Measurements from ENCODE around the gene PSENEN. TPM values are rescaled to one million over a fixed set of nuclear protein-coding genes. Genes with fewer than 3 reads are reported as not detected.

The PSENEN gene
- total RNA-seq, 1 experiment from 2014 or later = 69.7 TPM

DNA sequence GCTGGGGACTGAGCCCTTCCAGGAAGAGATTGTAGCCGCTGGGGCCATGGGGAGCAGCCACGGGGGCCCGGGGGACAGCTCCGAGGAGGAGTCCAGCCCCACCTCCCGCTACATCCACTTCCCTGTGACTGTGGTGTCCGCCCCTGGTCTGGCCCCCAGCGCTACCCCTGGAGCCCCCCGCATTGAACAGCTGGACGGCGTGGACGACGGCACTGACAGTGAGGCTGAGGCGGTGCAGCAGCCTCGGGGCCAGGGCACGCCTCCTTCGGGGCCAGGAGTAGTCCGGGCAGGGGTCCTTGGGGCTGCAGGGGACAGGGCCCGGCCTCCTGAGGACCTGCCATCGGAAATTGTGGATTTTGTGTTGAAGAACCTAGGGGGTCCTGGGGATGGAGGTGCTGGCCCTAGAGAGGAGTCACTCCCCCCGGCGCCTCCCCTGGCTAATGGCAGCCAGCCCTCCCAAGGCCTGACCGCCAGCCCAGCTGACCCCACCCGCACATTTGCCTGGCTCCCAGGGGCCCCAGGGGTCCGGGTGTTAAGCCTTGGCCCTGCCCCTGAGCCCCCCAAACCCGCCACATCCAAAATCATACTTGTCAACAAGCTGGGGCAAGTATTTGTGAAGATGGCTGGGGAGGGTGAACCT lies 12.8 kb upstream of the PSENEN start:
- H2AFZ ChIP-seq (ENCODE audit: low read length) = no peak overlapping the region
- peaks cover 56 to 81% (median 77%) of the 10 kb centered on the region in 3 experiments for H3K36me3 Mint-ChIP-seq (ENCODE audit: insufficient read depth in 1 of 3, low read depth in 3 of 3)

More for the DNA sequence above, 12.8 kb upstream of the PSENEN start:
- no peaks in the 10 kb centered on the region for H3K9me3 Mint-ChIP-seq
- H4K20me1 ChIP-seq (ENCODE audit: control insufficient read depth, insufficient read depth, insufficient read length) = no peaks in the 10 kb centered on the region
- no peaks in the 10 kb centered on the region for H3K27me3 ChIP-seq (ENCODE audit: insufficient read depth, low read length)
- H4K5ac ChIP-seq (ENCODE audit: insufficient read length, low read depth, low read length) = no peak overlapping the region
- no peak overlapping the region for H2BK120ac ChIP-seq (ENCODE audit: low read depth, low read length, poor library complexity, severe bottlenecking)
- no peaks in the 10 kb centered on the region for H3K4me1 ChIP-seq (ENCODE audit: insufficient read depth, low read length)
- no peak overlapping the region for H3K14ac ChIP-seq (ENCODE audit: insufficient read depth, low read length)
- DNase-seq = no peak
- no peak overlapping the region for H3K9ac ChIP-seq (ENCODE audit: extremely low read depth, insufficient read length, low read length)
- H3K23me2 ChIP-seq (ENCODE audit: insufficient read length, low read depth, low read length, poor library complexity, severe bottlenecking) = no peaks in the 10 kb centered on the region
- no peak overlapping the region for H2BK15ac ChIP-seq (ENCODE audit: low read depth, low read length)
- H4K91ac ChIP-seq (ENCODE audit: insufficient read length, low read depth, low read length) = no peak overlapping the region
- no peak overlapping the region for H3T11ph ChIP-seq (ENCODE audit: low read length)
- H3K4me2 ChIP-seq (ENCODE audit: insufficient read depth, insufficient read length, low read length) = no peak overlapping the region
- TF ChIP-seq, protein P1, sequence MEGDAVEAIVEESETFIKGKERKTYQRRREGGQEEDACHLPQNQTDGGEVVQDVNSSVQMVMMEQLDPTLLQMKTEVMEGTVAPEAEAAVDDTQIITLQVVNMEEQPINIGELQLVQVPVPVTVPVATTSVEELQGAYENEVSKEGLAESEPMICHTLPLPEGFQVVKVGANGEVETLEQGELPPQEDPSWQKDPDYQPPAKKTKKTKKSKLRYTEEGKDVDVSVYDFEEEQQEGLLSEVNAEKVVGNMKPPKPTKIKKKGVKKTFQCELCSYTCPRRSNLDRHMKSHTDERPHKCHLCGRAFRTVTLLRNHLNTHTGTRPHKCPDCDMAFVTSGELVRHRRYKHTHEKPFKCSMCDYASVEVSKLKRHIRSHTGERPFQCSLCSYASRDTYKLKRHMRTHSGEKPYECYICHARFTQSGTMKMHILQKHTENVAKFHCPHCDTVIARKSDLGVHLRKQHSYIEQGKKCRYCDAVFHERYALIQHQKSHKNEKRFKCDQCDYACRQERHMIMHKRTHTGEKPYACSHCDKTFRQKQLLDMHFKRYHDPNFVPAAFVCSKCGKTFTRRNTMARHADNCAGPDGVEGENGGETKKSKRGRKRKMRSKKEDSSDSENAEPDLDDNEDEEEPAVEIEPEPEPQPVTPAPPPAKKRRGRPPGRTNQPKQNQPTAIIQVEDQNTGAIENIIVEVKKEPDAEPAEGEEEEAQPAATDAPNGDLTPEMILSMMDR (conservative IDR thresholded peaks at IDR 0.05) = no peak
- no peak overlapping the region for H3K23ac ChIP-seq (ENCODE audit: insufficient read length, low read depth, low read length)
- no CpG with 5 or more reads among the region's 25 CpGs for WGBS (ENCODE audit: extremely low coverage, insufficient read length, low lambda C conversion rate)
- no peaks in the 10 kb centered on the region for H3K27me3 Mint-ChIP-seq (ENCODE audit: low read depth)
- H2BK20ac ChIP-seq (ENCODE audit: low read depth, low read length, poor library complexity, severe bottlenecking) = no peak overlapping the region
- H3K9me3 ChIP-seq (ENCODE audit: control insufficient read depth, low read depth, low read length) = no peaks in the 10 kb centered on the region
- H3K79me1 ChIP-seq (ENCODE audit: insufficient read depth, low read depth, low read length, poor library complexity, severe bottlenecking) = no peaks in the 10 kb centered on the region
- H4K8ac ChIP-seq (replicated peaks; ENCODE audit: insufficient read length, low read depth, low read length) = no peak overlapping the region
- no peaks in the 10 kb centered on the region for H3K4me1 Mint-ChIP-seq
- no peak overlapping the region for H3K27ac ChIP-seq (ENCODE audit: insufficient read length, low read depth, low read length)
- H3K18ac ChIP-seq (ENCODE audit: insufficient read length, low read depth, low read length) = no peak overlapping the region
- no peaks in the 10 kb centered on the region for H3K79me2 ChIP-seq (ENCODE audit: insufficient read depth, low read length)
- no peak overlapping the region for H3K4me3 Mint-ChIP-seq
- H2BK5ac ChIP-seq (ENCODE audit: insufficient read length, low read length) = no peak overlapping the region
- no peak overlapping the region for H3K56ac ChIP-seq (ENCODE audit: insufficient read length, low read depth, low read length)
- no peak overlapping the region for H3K27ac Mint-ChIP-seq
- no peak overlapping the region for H3K4ac ChIP-seq (ENCODE audit: low read depth, low read length)
- H2AK5ac ChIP-seq (ENCODE audit: insufficient read length, low read length) = no peak overlapping the region
- no peak overlapping the region for H2BK12ac ChIP-seq (ENCODE audit: insufficient read length, low read depth, low read length)
